Left hindlimb (tissue), 1 donor: ENCODE results near the gene CDH4.

Source experiments
- DNase-seq: peaks from one replicate; pipeline ENCODE4 v3.0.0-alpha.2; 2018

Gene CDH4

GRCh38 chr20:61543931-61544745 is 292.1 kb downstream of the CDH4 start:
- DNase-seq: no peak

- no peak for DNase-seq
Observed at GRCh38 chr20:61544910-61545889, 293.1 kb downstream of the CDH4 start.

GRCh38 chr20:61546641-61547040 is 294.6 kb downstream of the CDH4 start:
- DNase-seq: no peak

- no peak for DNase-seq
Observed at GRCh38 chr20:61548069-61548468, 296.0 kb downstream of the CDH4 start.

- DNase-seq: no peak
Observed at GRCh38 chr20:61549865-61550264, 297.8 kb downstream of the CDH4 start.

- DNase-seq: no peak
Observed at GRCh38 chr20:61551401-61551800, 299.3 kb downstream of the CDH4 start.

GRCh38 chr20:61554617-61555016 is 302.6 kb downstream of the CDH4 start:
- no peak for DNase-seq

- DNase-seq: no peak
Observed at GRCh38 chr20:61555566-61555965, 303.5 kb downstream of the CDH4 start.

GRCh38 chr20:61556111-61556510 is 304.1 kb downstream of the CDH4 start:
- no peak for DNase-seq

- DNase-seq: no peak
Observed at GRCh38 chr20:61556673-61557072, 304.6 kb downstream of the CDH4 start.

GRCh38 chr20:61557621-61558020 is 305.6 kb downstream of the CDH4 start:
- no peak for DNase-seq

- DNase-seq: no peak
Observed at GRCh38 chr20:61558726-61559125, 306.7 kb downstream of the CDH4 start.

- DNase-seq: no peak
Observed at GRCh38 chr20:61559706-61560315, 307.8 kb downstream of the CDH4 start.

GRCh38 chr20:61560361-61560853 is 308.3 kb downstream of the CDH4 start:
- DNase-seq: no peak

GRCh38 chr20:61561111-61561830 is 309.2 kb downstream of the CDH4 start:
- DNase-seq: no peak

GRCh38 chr20:61562491-61562890 is 310.4 kb downstream of the CDH4 start:
- no peak for DNase-seq

- DNase-seq: no peak
Observed at GRCh38 chr20:61562897-61563504, 310.9 kb downstream of the CDH4 start.

GRCh38 chr20:61564628-61565027 is 312.6 kb downstream of the CDH4 start:
- DNase-seq: no peak

- no peak for DNase-seq
Observed at GRCh38 chr20:61565791-61566190, 313.7 kb downstream of the CDH4 start.

- no peak for DNase-seq
Observed at GRCh38 chr20:61566691-61567090, 314.6 kb downstream of the CDH4 start.

GRCh38 chr20:61567204-61567603 is 315.1 kb downstream of the CDH4 start:
- DNase-seq: no peak

- no peak for DNase-seq
Observed at GRCh38 chr20:61569825-61570224, 317.8 kb downstream of the CDH4 start.
